Ascending aorta (tissue), 2 donors: ENCODE data around the gene LYZL2. TPM values are rescaled to one million over a fixed set of nuclear protein-coding genes. Genes with fewer than 3 reads are reported as not detected.
"Not testable (repeated sequence)": the region's sequence is repeated elsewhere in the genome, so short reads cannot be mapped to it uniquely, and the experiment has no call there.

Experiments
- DNase-seq, 2 donors: peaks; one replicate each; pipeline ENCODE4 v3.0.0-alpha.2; 2019; ENCODE audit warnings: low spot score in 2 of 2
- H3K27ac ChIP-seq, 2 donors: fragments of 200-600 bp; sonication (generic); one replicate each; pipeline ENCODE4 v1.5.1; 2016 to 2017; ENCODE audit warnings: mild to moderate bottlenecking in 1 of 2
- H3K27me3 ChIP-seq: fragments of 200-600 bp; sonication (generic); one replicate; pipeline ENCODE4 v1.5.1; 2017
- H3K36me3 ChIP-seq, 2 donors: fragments of 200-600 bp; sonication (generic); one replicate each; pipeline ENCODE4 v1.5.1; 2016
- H3K4me1 ChIP-seq, 2 donors: fragments of 200-600 bp; sonication (generic); one replicate each; pipeline ENCODE4 v1.5.1; 2016 to 2017; ENCODE audit warnings: mild to moderate bottlenecking in 1 of 2
- H3K4me3 ChIP-seq, 2 donors: fragments of 200-600 bp; sonication (generic); one replicate each; pipeline ENCODE4 v1.5.1; 2016 to 2017; ENCODE audit warnings: mild to moderate bottlenecking in 1 of 2
- H3K9me3 ChIP-seq, 2 donors: fragments of 200-600 bp; sonication (generic); one replicate each; pipeline ENCODE4 v1.5.1; 2016
- CTCF ChIP-seq, 3 experiments: fragments of 200-600 bp in 2 of 3; fragments of 450-650 bp in 1 of 3; sonication (generic) in 2 of 3; IDR thresholded peaks; one replicate each; pipeline ENCODE4 v1.5.1; 2016 to 2019; ENCODE audit warnings: antibody characterized with exemption in 3 of 3, mild to moderate bottlenecking in 1 of 3, moderate library complexity in 1 of 3
- intact Hi-C: fragments of 100-400 bp; cut with DNase I; formaldehyde crosslinking; loops from one replicate; pipeline ENCODE4 v1.15.1; 2023
- total RNA-seq: library from RNA; depleted of rRNA; stranded (reverse); fragments of >200 nt; gene quantifications from one replicate; pipeline ENCODE4 v1.1.0, GENCODE V29; 2016

LYZL2 gene
- total RNA-seq, 1 donor from 2014 or later, result not detected

- H3K4me3 ChIP-seq, result peak overlapping the region; percentile 27 to 54
- peak; percentile 76 to 83 (median 77) for TF ChIP-seq CTCF (IDR thresholded peaks at IDR 0.05)
- H3K36me3 ChIP-seq, result no peaks in the 10 kb centered on the region
- no peak for DNase-seq
- H3K4me1 ChIP-seq, result no peaks in the 10 kb centered on the region
- no peaks in the 10 kb centered on the region for H3K27me3 ChIP-seq
- intact Hi-C loops, result loop anchor here (2.0 kb wide), 1 partner anchor 32 kb away; no protein-coding TSS in a partner anchor
- no peaks in the 10 kb centered on the region for H3K9me3 ChIP-seq
- no peak overlapping the region for H3K27ac ChIP-seq
Observed at GRCh38 chr10:30671026-30671616, 41.6 kb upstream of the LYZL2 start.

DNA sequence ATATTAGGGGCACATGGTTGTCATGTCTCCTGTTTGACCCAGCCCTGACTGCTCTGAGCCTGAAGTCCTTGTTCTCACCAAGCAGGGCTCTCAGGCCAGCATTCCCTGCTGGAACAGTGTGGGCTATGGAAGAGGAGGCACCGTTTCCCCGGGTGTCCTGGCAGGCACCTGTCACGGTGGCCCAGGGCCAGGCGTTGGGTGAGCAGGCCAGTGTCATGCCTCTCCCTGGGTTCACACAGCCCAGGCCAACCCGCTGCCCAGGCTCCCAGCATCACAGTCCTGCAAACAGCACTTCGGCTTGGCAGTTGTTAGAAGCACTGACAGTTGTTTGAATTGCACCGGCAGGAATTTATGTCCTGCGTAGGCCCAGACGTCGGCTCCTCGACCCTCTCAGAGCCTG, 38.4 kb upstream of the LYZL2 start:
- intact Hi-C loops, H3K4me3 ChIP-seq, H3K27me3 ChIP-seq, DNase-seq, H3K4me1 ChIP-seq, H3K27ac ChIP-seq, H3K9me3 ChIP-seq, H3K36me3 ChIP-seq: not testable (repeated sequence)

- DNase-seq, intact Hi-C loops, H3K27ac ChIP-seq, H3K9me3 ChIP-seq, H3K4me3 ChIP-seq, H3K4me1 ChIP-seq, H3K27me3 ChIP-seq, H3K36me3 ChIP-seq: not testable (repeated sequence)
Observed at GRCh38 chr10:30663403-30663802, 33.9 kb upstream of the LYZL2 start.

DNA sequence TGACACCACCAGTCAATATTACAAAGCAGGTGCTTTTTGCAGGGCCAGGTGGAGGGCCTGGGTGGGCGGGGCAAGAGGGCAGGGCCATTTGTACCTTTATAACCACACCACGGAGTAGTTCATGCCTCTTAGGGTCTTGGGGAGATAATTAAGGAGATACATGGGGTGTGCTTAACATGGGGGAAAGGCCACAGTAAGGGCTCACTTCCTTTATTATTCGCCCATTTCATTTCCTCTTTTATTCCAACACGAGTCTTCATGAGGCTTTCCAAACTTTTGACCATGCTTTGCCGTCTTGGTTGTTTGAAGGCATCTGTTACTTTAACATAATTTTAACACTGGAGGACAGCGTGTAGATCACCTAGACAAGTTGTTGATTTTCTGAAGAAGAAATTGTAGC, 33.3 kb upstream of the LYZL2 start:
- H3K4me1 ChIP-seq, result no peaks in the 10 kb centered on the region
- H3K27ac ChIP-seq, result no peak overlapping the region
- no peaks in the 10 kb centered on the region for H3K36me3 ChIP-seq
- no peaks in the 10 kb centered on the region for H3K27me3 ChIP-seq
- TF ChIP-seq CTCF (IDR thresholded peaks at IDR 0.05), result no peak
- no peak for DNase-seq
- H3K4me3 ChIP-seq, result no peak overlapping the region
- H3K9me3 ChIP-seq, result no peaks in the 10 kb centered on the region
- intact Hi-C loops, result no loop called here

DNA sequence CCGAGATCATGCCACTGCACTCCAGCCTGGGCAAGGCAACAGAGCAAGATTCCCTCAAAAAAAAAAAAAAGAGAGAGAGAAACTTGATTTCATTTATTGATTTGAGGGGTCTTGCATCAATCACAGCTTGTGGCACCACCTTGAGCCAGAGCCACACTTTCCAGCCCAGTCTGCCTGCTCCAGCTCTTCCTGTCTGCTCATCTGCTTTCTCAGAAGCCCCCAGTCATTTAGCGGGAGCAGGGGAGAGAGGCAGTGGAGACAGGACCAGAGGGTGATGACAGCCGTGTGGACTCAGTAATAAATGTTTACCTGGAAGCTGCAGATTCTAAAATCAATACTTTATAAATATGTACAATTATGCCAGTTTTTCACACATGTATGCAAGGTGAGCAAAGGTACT, 30.8 kb upstream of the LYZL2 start:
- intact Hi-C loops, DNase-seq, H3K9me3 ChIP-seq, H3K36me3 ChIP-seq, H3K27me3 ChIP-seq, H3K4me3 ChIP-seq, H3K27ac ChIP-seq: not testable (repeated sequence)
- peaks cover 0 to 11% of the 10 kb centered on the region in 2 donors for H3K4me1 ChIP-seq

GRCh38 chr10:30656233-30656632, 26.7 kb upstream of the LYZL2 start:
- peak overlapping the region; percentile 0 to 59 for H3K27ac ChIP-seq
- DNase-seq, result no peak
- no peaks in the 10 kb centered on the region for H3K27me3 ChIP-seq
- TF ChIP-seq CTCF (IDR thresholded peaks at IDR 0.05), result no peak
- H3K36me3 ChIP-seq, result no peaks in the 10 kb centered on the region
- no peaks in the 10 kb centered on the region for H3K9me3 ChIP-seq
- H3K4me1 ChIP-seq, result peaks cover 0 to 13% of the 10 kb centered on the region in 2 donors
- intact Hi-C loops, result no loop called here
- peak overlapping the region in 1 of 2 donors; percentile 32 for H3K4me3 ChIP-seq

- Histone ChIP-seq H3K27ac (peak overlapping the region in 1 of 2 donors; percentile 65), H3K4me1 (peaks cover 0 to 17% of the 10 kb centered on the region in 2 donors), H3K4me3 (peak overlapping the region in 1 of 2 donors; percentile 15)
- H3K36me3 ChIP-seq, H3K9me3 ChIP-seq, DNase-seq, intact Hi-C loops, H3K27me3 ChIP-seq: not testable (repeated sequence)
Observed at GRCh38 chr10:30655001-30655400, 25.4 kb upstream of the LYZL2 start.

DNA sequence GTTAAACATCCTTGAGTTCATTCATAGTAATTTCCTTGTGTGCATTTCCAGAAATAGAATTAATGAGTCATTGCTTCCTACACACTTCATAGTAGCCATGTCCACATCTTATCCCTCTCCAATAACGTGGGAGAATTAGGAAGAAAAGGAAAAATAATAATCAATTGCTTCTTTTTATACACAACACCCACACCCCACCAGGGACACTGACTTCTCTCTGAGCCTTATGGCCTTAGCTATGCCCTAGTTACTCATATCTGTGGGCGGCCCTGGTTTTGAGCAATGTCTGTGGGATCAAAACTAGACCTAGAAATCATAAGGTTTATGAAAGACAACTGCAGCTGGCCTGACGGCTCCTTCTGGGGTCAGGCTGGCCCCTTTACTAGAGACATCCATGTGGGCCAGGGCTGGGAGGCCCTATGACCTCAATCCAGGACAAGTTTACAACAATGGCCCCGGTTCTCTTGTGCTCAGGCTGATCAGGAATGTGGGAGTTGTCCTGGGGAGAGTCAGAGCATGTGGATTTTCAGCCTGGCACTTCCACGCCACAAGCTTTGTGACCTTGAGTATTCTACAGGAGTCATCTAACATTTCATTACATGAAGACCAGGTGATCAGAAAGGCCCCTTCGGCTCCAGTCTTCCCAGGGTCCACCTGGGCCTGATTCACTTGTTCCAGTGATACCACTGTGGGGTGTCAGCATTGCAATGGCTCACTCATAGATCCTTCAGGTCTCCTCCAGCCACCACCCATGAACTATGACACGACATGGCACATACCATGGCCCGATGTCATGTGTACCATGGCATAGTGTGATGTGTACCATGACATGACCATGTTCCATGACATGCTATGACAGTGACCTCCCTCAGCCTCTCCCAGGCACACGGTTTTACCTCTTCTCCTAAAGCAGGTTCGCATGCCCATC, 22.2 kb upstream of the LYZL2 start:
- H3K27me3 ChIP-seq, H3K9me3 ChIP-seq, H3K36me3 ChIP-seq, intact Hi-C loops, DNase-seq, H3K4me3 ChIP-seq: not testable (repeated sequence)
- Histone ChIP-seq H3K27ac (peak overlapping the region; percentile 45 to 64), H3K4me1 (peaks cover 0 to 17% of the 10 kb centered on the region in 2 donors)
